ENCODE data around the gene GGT5. TPM values are rescaled to one million over a fixed set of nuclear protein-coding genes. Genes with fewer than 3 reads are reported as not detected.

GGT5 gene
- total RNA-seq, 1 donor: 4.4 TPM

DNA sequence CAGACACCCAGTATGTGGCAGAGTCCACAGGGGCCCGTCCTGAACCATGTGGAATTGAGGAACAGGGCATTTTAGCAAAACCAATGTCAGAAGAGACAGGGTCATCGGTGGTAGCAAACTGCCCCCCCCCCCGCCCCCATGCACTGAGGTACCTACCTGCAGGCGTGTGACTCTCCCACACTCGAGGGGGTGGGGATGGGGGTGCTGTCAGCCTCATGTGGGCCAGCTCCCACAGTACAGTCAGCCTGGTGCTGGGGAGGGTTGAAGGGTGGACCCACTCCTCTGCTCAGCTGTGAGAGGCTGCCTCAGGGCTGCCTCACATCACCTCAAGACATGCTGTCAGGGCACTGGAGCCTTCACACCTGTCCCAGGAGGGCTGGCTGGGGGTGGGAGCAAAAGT lies 74.2 kb downstream of the GGT5 start:
- H3K4me3 ChIP-seq (ENCODE audit: low read depth, low read length): no peak overlapping the region
- DNase-seq (ENCODE audit: low read depth): no peak
- TF ChIP-seq, protein P1, sequence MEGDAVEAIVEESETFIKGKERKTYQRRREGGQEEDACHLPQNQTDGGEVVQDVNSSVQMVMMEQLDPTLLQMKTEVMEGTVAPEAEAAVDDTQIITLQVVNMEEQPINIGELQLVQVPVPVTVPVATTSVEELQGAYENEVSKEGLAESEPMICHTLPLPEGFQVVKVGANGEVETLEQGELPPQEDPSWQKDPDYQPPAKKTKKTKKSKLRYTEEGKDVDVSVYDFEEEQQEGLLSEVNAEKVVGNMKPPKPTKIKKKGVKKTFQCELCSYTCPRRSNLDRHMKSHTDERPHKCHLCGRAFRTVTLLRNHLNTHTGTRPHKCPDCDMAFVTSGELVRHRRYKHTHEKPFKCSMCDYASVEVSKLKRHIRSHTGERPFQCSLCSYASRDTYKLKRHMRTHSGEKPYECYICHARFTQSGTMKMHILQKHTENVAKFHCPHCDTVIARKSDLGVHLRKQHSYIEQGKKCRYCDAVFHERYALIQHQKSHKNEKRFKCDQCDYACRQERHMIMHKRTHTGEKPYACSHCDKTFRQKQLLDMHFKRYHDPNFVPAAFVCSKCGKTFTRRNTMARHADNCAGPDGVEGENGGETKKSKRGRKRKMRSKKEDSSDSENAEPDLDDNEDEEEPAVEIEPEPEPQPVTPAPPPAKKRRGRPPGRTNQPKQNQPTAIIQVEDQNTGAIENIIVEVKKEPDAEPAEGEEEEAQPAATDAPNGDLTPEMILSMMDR (IDR thresholded peaks at IDR 0.05; ENCODE audit: insufficient read depth, low read length): no peak

DNA sequence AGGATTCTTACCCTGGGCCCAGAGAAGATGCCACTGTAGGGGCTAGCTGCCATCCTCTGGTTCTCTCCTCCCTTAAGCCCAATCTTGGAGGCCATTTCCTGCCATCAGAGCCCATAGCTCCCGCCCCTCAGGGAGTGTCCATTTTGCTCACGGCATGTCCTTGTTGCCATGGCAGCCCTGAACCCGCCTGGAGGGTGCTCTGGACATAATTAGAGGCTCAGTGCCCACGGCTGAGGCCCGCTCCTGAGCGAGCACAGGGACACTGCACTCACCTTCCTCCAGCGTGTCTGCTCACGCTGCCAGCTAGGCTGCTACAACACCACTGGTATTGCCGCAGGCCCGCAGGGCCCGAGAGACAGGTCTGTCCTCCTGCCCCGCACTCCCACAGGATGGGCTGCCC lies 74.7 kb downstream of the GGT5 start:
- TF ChIP-seq, protein P1 (IDR thresholded peaks at IDR 0.05; ENCODE audit: insufficient read depth, low read length): no peak
- no peak overlapping the region for H3K4me3 ChIP-seq (ENCODE audit: low read depth, low read length)
- DNase-seq (ENCODE audit: low read depth): no peak

Other genes with a start within 250 kb of the GGT5 start
- not detected in 2 replicates for gene GSTT4, start 239.6 kb downstream of the GGT5 start, total RNA-seq (ENCODE audit: low replicate concordance)
- 49.2 and 70.5 TPM in 2 replicates for gene CABIN1, start 233.8 kb downstream of the GGT5 start, total RNA-seq (ENCODE audit: low replicate concordance)
- 0.99 and 5.6 TPM in 2 replicates for gene SUSD2, start 63.6 kb downstream of the GGT5 start, total RNA-seq (ENCODE audit: low replicate concordance)
- gene SPECC1L, start 25.7 kb upstream of the GGT5 start, total RNA-seq (ENCODE audit: low replicate concordance): 31.0 and 43.2 TPM in 2 replicates
- 0.45 and 0.74 TPM in 2 replicates for gene ADORA2A, start 182.5 kb upstream of the GGT5 start, total RNA-seq (ENCODE audit: low replicate concordance)